HG03196 (cell line): ENCODE data around the gene COBLL1.

Experiments
- ATAC-seq: cut with Tn5 transposase; IDR thresholded peaks from one replicate; pipeline ENCODE4 v1.9.1; 2021; ENCODE audit not compliant: unreplicated experiment

COBLL1 gene

DNA sequence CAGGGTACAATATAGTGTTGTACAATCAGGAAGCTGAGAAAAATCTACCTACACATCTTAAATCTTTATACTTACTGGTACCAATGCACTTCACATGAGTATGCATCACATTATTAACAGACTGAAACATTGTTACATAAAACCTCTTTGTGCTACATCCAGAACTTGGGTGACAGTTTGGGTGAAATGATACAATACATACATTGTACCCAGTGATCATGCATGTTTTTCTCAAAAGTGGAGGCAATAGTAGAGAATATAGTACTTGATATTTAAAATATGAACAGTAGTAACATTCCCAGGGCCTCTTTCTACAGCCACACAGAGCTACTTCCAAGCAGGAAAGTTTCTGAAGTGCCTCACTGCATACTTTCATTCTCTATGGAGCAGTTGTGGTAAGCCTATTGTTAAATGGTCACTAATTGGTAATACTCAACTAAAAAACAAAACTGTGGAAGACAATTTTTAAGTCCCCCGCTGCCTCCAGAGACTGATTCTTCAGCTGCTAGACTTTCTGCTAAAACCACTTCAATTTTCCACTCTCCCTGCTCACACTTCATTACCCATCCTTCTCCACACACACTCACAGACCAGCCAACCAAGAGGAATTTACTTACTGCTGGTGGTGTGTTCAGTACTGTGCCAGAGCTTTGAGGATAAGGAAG is 197.5 kb downstream of the COBLL1 start:
- ATAC-seq = no peak

DNA sequence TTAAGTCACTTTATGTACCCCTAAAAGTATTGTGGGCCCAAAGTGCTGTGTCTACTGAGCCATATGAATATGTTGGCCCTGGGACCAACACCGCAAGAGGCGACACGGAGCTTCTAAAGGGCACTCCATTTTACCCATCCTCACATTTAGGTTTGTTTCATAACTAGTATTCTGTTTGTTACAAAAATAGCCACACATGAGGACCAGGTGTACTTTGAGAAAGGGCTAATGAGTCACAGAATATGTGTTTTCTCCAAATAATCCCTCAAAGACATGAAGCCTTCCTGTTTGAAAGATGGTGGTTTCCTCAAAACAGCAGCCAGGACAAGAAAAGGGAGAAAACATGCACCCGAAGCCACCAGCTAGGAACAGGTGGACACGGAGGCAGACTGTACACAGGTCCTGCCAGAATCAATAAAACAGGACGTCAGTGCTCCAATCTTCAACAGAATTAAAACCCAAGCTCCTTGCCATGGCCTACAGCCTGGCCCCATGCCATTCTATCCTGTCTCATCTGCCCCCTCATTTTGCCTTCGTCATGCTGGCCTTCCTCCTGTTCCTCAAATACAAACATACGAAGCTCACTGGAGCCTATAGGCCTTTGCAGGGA is 198.6 kb downstream of the COBLL1 start:
- ATAC-seq = no peak

DNA sequence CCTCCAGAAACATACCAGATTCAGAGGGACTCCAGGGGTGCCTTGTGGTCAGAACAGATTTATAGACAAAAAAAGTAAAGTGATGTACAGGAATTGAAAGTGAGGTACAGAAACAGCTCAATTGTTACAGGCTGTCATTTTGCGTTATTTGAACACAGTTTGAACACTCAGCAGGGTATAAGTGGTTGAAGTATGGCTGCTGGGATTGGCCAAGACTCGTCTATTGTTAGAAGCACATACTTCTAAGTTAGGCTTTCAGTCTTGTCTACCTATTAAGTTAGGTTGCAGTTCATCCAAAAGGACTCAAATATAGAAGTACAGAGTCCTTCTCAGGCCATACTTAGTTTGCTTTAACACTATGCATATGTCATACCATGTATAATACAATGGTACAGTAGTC is 199.4 kb downstream of the COBLL1 start:
- no peak for ATAC-seq
